ENCODE data around the gene DENND6B.
A peak's percentile ranks its signal among the peaks of the same experiment; 100 is the strongest.

DENND6B gene

DNA sequence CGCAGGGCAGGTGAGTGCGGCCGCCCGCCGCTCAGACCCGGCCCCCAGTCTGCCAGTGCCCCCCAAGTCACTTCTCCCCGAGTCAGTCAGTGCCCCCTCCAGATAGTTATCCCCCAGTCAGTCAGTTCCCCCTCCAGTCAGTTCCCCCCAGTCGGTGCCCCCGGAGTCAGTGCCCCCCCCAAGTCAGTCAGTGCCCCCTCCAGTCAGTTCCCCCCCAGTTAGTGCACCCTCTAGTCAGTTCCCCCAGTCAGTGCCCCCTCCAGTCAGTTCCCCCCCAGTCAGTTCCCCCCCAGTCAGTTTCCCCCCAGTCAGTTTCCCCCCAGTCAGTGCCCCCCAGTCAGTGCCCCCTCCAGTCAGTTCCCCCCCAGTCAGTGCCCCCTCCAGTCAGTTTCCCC, 16.7 kb upstream of the DENND6B start:
- H3K4ac ChIP-seq (ENCODE audit: low read depth in 1 of 2, low read length in 2 of 2) = peak overlapping the region; percentile 67 to 95
- H3K4me1 ChIP-seq (ENCODE audit: control insufficient read depth, insufficient read depth, low read depth, low read length) = peaks cover 14% of the 10 kb centered on the region
- no peak overlapping the region for H3K14ac ChIP-seq (ENCODE audit: low read length in 2 of 2)
- peak overlapping the region; percentile 92 for H2BK15ac ChIP-seq (ENCODE audit: low read depth, poor library complexity, severe bottlenecking)
- H3K23ac ChIP-seq (ENCODE audit: low read length in 2 of 2) = peak overlapping the region in 1 of 2 experiments; percentile 10
- H4K8ac ChIP-seq (ENCODE audit: low read length) = peak overlapping the region; percentile 64
- H3K9me3 ChIP-seq (ENCODE audit: control insufficient read depth, low read length) = no peaks in the 10 kb centered on the region
- no peaks in the 10 kb centered on the region for H3K27me3 ChIP-seq (ENCODE audit: control insufficient read depth in 1 of 2, insufficient read depth in 1 of 2, low read length in 2 of 2)
- peak overlapping the region; percentile 61 to 73 for H3K18ac ChIP-seq (ENCODE audit: low read depth in 1 of 2, low read length in 2 of 2)
- peak overlapping the region; percentile 77 to 85 for H3K4me3 ChIP-seq (ENCODE audit: insufficient read depth in 1 of 2, low read depth in 1 of 2, low read length in 2 of 2)
- no peak overlapping the region for H2AK5ac ChIP-seq (ENCODE audit: low read length, severe bottlenecking)
- peak overlapping the region; percentile 80 for H2BK120ac ChIP-seq (ENCODE audit: low read depth, low read length)
- no peak for DNase-seq
- no peak overlapping the region for H4K91ac ChIP-seq (ENCODE audit: low read length)
- H3K4me2 ChIP-seq (ENCODE audit: low read length, poor library complexity, severe bottlenecking) = peak overlapping the region; percentile 55
- H2AFZ ChIP-seq (ENCODE audit: low read depth, low read length) = no peak overlapping the region
- H3K27ac ChIP-seq (ENCODE audit: low read length, poor library complexity, severe bottlenecking) = no peak overlapping the region
- H3K9ac ChIP-seq (ENCODE audit: low read length) = peak overlapping the region; percentile 90
- H2BK12ac ChIP-seq (ENCODE audit: low read length in 2 of 2) = no peak overlapping the region
- H3K36me3 ChIP-seq (ENCODE audit: control insufficient read depth in 1 of 2, insufficient read depth in 2 of 2, low read depth in 1 of 2, low read length in 2 of 2) = peaks cover 9 to 14% of the 10 kb centered on the region in 2 experiments
- H3K79me1 ChIP-seq (replicated peaks; ENCODE audit: low read length, poor library complexity, severe bottlenecking) = peaks cover 3% of the 10 kb centered on the region
- WGBS = 0% methylated on average over 6 of the region's 9 CpGs
- no peak overlapping the region for H2BK5ac ChIP-seq (ENCODE audit: low read depth, low read length, poor library complexity, severe bottlenecking)

DNA sequence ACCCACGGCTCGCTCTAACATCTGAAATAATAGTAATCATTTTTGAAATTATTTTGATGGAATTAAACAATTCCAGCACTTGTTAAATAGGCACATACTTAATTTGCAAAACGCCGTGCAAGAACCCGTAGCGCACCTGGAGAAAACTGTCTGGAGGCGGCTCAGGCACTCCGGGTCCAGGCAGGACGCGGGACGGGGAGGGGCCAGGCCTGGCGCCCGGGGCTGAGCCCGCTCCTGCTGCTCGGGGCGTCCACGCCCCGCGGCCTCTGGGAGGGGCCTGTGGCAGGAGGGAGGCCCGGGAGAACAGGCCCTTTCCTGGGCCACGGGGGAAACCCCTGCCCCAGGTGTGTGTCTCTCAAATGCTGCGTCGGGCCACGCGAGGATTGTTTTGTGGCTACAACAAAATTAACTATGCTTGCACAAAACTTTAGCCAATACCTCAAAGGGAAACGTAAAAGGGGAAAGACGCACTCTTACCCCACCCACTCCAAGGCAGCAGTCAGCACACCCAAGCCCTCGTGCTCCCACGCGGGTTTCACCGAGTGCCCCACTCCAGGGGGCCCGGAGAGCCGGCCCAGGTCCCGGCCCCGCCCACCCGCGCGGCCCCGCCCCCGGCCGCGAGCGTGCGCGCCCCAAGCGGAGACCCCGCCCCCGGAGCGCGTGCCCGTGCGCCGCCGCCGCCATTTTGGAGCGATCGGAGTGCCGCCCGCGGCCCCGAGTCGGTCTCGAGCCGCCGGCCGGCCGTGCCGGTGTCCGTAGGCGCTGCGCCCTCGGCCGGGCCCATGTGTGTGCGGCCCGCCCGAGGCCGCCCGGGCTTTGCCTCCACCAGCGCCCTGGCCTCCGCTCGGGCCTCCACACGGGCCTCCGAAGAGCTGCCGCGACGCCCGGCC, 16.1 kb upstream of the DENND6B start, which contains the start of gene PPP6R2:
Gene PPP6R2, plus strand, starts transcription at position 677 of the 890 bp plus-strand sequence. CDS start 50,582 bp downstream, outside the sequence.
- H2AFZ ChIP-seq (ENCODE audit: low read depth, low read length) = peak within 1 kb of the TSS; percentile 49
- peak within 1 kb of the TSS; percentile 67 to 95 for H3K4ac ChIP-seq (ENCODE audit: low read depth in 1 of 2, low read length in 2 of 2)
- peaks cover 16% of the 10 kb centered on the region for H3K4me1 ChIP-seq (ENCODE audit: control insufficient read depth, insufficient read depth, low read depth, low read length)
- H3K18ac ChIP-seq (ENCODE audit: low read depth in 1 of 2, low read length in 2 of 2) = peak within 1 kb of the TSS; percentile 81 to 82
- peak within 1 kb of the TSS; percentile 80 for H2BK120ac ChIP-seq (ENCODE audit: low read depth, low read length)
- H3K9ac ChIP-seq (ENCODE audit: low read length) = peak within 1 kb of the TSS; percentile 90
- H3K36me3 ChIP-seq (ENCODE audit: control insufficient read depth in 1 of 2, insufficient read depth in 2 of 2, low read depth in 1 of 2, low read length in 2 of 2) = peaks cover 9% of the 10 kb centered on the region in 2 experiments
- peak within 1 kb of the TSS; percentile 85 to 90 for H3K4me3 ChIP-seq (ENCODE audit: insufficient read depth in 1 of 2, low read depth in 1 of 2, low read length in 2 of 2)
- peak; percentile 79 for DNase-seq
- under 1% methylated on average over 34 of the region's 87 CpGs for WGBS
- peaks cover 3% of the 10 kb centered on the region for H3K79me1 ChIP-seq (replicated peaks; ENCODE audit: low read length, poor library complexity, severe bottlenecking)
- peak within 1 kb of the TSS; percentile 85 for H3K27ac ChIP-seq (ENCODE audit: low read length, poor library complexity, severe bottlenecking)
- H2BK12ac ChIP-seq (ENCODE audit: low read length in 2 of 2) = no peak within 1 kb of the TSS
- H4K8ac ChIP-seq (ENCODE audit: low read length) = peak within 1 kb of the TSS; percentile 92
- peak within 1 kb of the TSS in 1 of 2 experiments; percentile 10 for H3K23ac ChIP-seq (ENCODE audit: low read length in 2 of 2)
- H4K91ac ChIP-seq (ENCODE audit: low read length) = no peak within 1 kb of the TSS
- peak within 1 kb of the TSS; percentile 96 for H3K4me2 ChIP-seq (ENCODE audit: low read length, poor library complexity, severe bottlenecking)
- no peak within 1 kb of the TSS for H2AK5ac ChIP-seq (ENCODE audit: low read length, severe bottlenecking)
- H3K9me3 ChIP-seq (ENCODE audit: control insufficient read depth, low read length) = no peaks in the 10 kb centered on the region
- peak within 1 kb of the TSS in 1 of 2 experiments; percentile 64 for H3K14ac ChIP-seq (ENCODE audit: low read length in 2 of 2)
- H2BK15ac ChIP-seq (ENCODE audit: low read depth, poor library complexity, severe bottlenecking) = peak within 1 kb of the TSS; percentile 92
- H2BK5ac ChIP-seq (ENCODE audit: low read depth, low read length, poor library complexity, severe bottlenecking) = peak within 1 kb of the TSS; percentile 73
- H3K27me3 ChIP-seq (ENCODE audit: control insufficient read depth in 1 of 2, insufficient read depth in 1 of 2, low read length in 2 of 2) = no peaks in the 10 kb centered on the region

DNA sequence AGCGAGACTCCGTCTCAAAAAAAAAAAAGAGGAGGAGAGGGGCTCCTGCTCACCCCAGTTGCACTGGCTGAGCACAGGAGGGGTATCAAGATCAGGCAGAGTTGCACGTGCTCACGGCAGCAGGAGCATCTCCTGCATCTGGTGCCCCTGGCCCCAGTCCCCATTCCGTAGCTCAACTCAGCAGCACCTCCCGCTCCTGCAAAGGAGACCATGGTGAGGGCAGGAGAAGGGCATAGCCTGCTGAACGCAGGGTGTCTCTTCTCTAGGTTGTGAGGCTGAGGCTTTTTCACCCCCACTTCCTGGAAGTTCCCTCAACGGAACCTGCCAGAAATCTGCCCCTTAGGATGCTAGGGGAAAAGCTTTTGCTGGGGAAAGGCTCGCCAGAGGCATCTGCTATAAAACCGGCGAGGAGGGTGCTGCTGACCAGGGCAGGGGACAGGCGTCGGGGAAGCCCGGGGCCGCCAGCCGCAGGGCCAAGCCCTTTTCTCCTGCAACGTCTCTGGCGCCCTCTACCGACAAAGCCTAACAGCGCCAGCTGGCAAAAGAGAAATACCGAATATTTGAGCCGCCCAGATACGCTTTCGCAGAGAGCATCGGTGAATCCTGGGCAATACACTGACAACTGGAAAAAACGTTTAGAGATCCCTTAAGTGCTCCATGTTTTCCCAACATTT, 15.3 kb upstream of the DENND6B start:
- Histone ChIP-seq H3K4ac (ENCODE audit: low read depth in 1 of 2, low read length in 2 of 2) (peak overlapping the region in 1 of 2 experiments; percentile 32), H3K4me2 (ENCODE audit: low read length, poor library complexity, severe bottlenecking) (peak overlapping the region; percentile 96), H3K9ac (ENCODE audit: low read length) (peak overlapping the region; percentile 90), H3K36me3 (ENCODE audit: control insufficient read depth in 1 of 2, insufficient read depth in 2 of 2, low read depth in 1 of 2, low read length in 2 of 2) (peaks cover 4 to 12% of the 10 kb centered on the region in 2 experiments), H3K4me3 (ENCODE audit: insufficient read depth in 1 of 2, low read depth in 1 of 2, low read length in 2 of 2) (peak overlapping the region in 1 of 2 experiments; percentile 90), H2AK5ac (ENCODE audit: low read length, severe bottlenecking) (no peak overlapping the region), H3K27ac (ENCODE audit: low read length, poor library complexity, severe bottlenecking) (peak overlapping the region; percentile 49), H3K14ac (ENCODE audit: low read length in 2 of 2) (no peak overlapping the region), H3K23ac (ENCODE audit: low read length in 2 of 2) (no peak overlapping the region), H3K18ac (ENCODE audit: low read depth in 1 of 2, low read length in 2 of 2) (peak overlapping the region in 1 of 2 experiments; percentile 46), H2BK12ac (ENCODE audit: low read length in 2 of 2) (peak overlapping the region in 1 of 2 experiments; percentile 64), H4K91ac (ENCODE audit: low read length) (peak overlapping the region; percentile 72), H4K8ac (ENCODE audit: low read length) (peak overlapping the region; percentile 80), H3K9me3 (ENCODE audit: control insufficient read depth, low read length) (no peaks in the 10 kb centered on the region), H2AFZ (ENCODE audit: low read depth, low read length) (peak overlapping the region; percentile 29), H2BK120ac (ENCODE audit: low read depth, low read length) (no peak overlapping the region), H2BK15ac (ENCODE audit: low read depth, poor library complexity, severe bottlenecking) (peak overlapping the region; percentile 62), H3K4me1 (ENCODE audit: control insufficient read depth, insufficient read depth, low read depth, low read length) (peaks cover 21% of the 10 kb centered on the region), H3K79me1 (replicated peaks; ENCODE audit: low read length, poor library complexity, severe bottlenecking) (peaks cover 3% of the 10 kb centered on the region), H3K27me3 (ENCODE audit: control insufficient read depth in 1 of 2, insufficient read depth in 1 of 2, low read length in 2 of 2) (no peaks in the 10 kb centered on the region), H2BK5ac (ENCODE audit: low read depth, low read length, poor library complexity, severe bottlenecking) (no peak overlapping the region)
- WGBS = 11% methylated on average over 24 of the region's 26 CpGs
- peak; percentile 90 for DNase-seq
